ENCODE results near the gene ZNF709.
"Not testable (repeated sequence)": the region's sequence is repeated elsewhere in the genome, so short reads cannot be mapped to it uniquely, and the experiment has no call there.

Gene ZNF709

DNA sequence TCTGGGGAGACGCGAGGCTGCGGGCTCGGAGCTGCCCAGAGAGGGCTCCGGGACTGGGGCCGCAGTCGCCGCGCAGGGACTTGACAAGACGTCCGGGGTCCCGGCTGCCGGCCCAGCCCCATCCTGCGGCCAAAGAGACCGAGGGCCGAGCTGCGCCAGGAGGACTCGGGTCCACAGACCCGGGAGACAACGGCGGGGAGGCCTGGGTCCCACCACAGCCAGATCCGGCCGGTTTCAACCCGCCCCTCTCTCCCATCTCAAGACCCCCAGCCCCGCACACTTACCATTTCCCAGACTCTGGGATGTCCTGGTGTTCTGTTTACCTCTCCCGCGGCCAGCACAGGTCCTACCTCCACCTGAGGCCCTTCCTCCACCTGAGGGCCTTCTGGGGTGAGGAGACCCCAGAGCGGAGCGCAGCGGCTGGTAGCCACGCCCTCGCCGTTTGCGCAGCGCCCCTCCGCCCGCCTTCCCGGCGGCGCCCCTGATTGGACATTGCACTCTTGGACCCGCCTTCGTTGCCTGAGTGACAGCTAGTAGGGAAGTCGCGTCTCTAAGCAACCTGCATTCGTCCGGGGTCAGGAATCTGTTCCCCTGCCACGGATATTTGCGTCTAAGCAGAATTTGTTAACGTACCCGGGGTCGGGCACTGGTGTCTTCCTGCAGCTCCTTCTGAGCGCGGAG is at the start of gene ZNF709:
Gene ZNF709, minus strand, starts transcription at position 446 of the 681 bp plus-strand sequence. Its CDS starts 159 bp downstream, at position 287.
- peak; percentile 93 for DNase-seq

DNA sequence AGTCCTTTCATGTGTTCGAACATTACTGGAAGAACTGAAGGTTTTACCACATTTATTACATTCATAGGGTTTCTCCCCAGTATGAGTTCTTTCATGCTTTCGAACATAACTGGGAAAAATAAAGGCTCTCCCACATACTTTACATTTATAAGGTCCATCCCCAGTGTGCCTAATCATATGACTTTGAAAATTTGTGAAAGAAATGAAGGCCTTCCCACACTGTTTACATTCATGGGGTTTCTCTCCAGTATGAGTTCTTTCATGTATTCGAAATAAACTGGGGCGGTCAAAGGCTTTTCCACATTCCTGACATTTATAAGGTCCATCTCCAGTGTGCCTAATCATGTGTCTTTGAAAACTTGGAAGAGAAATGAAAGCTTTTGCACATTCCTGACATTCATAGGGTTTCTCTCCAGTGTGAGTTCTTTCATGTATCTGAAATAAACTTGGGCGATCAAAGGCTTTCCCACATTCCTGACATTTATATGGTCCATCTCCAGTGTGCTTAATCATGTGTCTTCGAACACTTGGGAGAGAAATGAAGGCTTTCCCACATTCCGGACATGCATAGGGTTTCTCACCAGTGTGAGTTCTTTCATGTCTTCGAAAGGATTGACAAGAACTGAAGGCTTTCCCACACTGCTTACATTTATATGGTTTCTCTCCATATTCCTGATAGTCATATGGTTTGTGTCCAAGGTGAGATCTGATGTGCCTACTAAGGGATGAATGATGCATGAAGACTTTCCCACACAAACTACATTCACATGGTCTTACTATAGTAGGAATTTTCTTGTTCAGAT is 42.6 kb upstream of the ZNF709 start:
- DNase-seq, result no peak

DNA sequence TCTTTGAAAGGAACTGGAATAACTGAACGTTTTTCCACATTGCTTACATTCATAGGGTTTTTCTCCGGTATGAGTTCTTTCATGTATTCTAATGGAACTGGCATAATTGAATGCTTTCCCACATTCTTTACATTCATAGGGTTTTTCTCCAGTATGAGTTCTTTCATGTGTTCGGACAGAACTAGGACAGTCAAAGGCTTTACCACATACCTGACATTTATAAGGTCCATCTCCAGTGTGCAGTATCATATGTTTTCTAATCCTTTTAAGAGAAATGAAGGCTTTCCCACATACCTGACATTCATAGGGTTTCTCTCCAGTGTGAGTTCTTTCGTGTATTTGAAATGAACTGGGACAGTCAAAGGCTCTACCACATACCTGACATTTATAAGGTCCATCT is 41.9 kb upstream of the ZNF709 start:
- no peak for DNase-seq

DNA sequence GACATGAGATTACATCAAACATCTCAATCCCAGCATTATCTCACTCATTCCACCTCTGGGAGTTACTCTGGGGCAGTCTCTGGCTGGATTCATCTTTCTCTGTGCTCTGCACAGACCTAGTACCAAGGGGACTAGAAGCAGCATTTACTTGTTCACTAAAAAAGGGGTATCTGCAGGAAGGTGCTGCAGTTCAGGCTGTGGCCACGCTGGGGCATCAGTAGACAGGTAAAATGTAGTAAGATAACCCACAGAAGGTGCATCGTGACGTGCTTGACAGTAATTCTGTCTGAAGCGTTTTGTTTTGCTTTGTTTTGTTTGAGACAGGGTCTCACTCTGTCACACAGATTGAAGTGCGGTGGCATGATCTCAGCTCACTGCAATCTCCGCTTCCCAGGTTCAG is 37.4 kb upstream of the ZNF709 start:
- DNase-seq, result peak; percentile 54

DNA sequence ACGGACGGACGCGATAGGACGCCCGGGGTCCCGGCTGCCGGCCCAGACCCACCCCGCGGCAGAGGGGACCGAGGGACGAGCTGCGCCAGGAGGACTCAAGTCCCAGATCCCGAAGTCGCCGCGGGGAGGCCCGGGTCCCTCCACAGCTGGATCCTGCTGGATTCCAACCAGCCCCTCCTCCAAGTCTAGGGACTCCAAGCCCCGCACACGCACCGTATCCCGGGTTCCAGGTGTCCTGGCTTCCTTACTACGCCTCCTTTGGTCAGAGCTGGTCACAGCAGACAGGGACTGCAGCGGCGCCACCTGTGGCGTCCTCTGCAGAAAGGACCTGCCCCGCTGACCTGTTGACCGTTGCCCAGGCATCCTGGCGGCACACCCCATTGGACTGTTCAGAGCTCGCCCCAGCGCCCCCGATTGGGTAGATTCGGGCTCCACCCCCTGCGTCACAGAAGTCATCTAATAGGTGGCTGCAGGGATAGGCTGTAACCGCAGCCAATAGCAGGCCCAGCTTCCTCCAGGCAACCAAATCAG is 29.0 kb upstream of the ZNF709 start:
- no peak for DNase-seq

DNA sequence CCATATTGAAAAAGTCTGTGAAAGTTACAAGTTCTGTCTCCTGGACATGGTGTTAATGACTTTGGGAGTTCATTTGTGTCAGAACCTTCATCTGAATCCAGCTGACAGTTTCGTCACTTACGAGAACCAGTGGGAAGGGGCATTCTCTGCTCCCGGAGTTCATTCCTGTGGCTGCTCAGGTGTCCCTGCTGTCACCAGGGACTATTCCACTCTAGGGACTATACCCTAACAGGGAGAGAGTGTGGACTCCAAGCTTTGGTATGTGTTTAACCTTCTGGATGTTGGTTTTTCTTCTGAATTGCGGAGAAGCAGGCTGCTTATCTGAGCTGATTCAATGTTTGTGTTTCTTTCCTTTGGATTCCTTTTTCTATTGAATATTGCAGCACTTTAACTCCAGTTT is 12.4 kb upstream of the ZNF709 start:
- no peak for DNase-seq

DNA sequence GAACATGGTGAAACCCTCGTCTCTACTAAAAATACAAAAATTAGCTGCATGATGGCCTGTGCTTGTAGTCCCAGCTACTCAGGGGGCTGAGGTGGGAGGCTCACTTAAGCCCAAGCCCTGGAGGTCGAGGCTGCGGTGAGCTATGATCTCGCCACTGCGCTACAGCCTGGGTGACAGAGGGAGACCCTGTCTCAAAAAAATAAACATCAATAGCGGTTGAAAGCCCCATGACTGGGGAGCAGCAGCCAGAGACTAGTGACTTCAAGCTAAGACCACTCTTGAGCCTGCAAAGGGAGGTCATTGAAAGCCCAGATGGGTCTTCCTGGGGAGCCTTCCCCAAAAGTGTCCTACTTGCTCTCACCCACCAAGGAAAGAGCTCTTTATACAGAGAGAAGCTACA is 11.9 kb upstream of the ZNF709 start:
- no peak for DNase-seq

DNA sequence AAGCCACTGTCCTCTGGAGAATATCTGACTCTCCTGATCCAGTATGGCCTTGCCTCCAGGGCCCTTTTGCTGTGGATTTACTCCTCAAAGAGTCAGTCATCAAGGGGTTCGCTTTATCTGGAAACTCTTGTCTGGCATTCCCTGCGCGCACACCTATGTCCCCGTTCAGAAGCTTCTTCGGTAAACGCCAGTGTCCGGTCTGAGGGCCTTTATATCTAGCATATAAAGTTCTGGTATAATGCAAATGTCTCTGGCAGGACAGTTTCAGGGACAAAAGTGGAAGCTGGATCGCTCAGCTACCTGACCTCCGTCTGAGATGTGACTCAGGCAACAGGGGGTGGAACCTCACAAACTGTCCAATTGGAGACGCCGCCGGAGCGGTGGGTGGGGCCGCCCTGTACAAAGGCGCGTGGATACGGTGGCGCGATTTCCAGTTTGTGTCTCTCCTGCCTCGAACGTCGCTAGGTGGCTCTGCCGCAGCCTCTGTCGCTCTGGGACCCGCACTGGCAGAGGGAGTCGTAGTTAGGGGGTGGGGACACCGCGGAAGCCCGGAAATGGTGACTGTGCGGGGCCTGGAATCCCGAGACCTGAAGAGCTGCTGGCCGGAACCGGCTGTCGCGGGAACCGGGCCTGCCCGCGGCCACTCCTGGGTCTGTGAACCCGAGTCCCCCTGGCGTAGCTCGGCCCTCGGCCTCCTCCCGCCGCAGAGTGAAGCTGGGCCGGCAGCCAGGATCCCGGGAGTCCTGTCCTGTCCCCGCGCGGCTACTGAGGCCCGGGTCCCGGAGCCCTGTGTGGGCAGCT is 10.6 kb upstream of the ZNF709 start:
- peak; percentile 97 for DNase-seq

DNA sequence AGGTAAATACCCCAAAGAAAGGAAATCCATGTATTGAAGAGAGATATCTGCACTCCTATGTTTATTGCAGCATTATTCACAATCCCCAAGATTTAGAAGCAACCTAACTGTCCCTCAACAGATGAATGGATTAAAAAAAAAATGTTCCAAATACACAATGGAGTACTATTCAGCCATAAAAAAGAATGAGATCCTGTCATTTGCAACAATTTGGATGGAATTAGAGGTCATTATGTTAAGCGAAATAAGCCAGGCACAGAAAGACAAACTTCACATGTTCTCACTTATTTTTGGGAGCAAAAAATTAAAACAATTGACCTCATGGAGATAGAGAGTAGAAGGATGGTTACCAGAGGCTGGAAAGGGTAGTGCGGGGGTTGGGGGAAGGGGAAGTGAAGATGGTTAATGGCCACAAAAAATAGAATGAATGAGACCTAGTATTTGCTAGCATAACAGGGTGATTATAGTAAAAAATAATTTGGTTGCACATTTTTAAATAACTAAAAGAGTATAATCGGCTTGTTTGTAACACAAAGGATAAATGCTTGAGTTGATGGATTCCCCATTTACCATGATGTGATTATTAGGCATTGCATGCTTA is 9.7 kb upstream of the ZNF709 start:
- no peak for DNase-seq

DNA sequence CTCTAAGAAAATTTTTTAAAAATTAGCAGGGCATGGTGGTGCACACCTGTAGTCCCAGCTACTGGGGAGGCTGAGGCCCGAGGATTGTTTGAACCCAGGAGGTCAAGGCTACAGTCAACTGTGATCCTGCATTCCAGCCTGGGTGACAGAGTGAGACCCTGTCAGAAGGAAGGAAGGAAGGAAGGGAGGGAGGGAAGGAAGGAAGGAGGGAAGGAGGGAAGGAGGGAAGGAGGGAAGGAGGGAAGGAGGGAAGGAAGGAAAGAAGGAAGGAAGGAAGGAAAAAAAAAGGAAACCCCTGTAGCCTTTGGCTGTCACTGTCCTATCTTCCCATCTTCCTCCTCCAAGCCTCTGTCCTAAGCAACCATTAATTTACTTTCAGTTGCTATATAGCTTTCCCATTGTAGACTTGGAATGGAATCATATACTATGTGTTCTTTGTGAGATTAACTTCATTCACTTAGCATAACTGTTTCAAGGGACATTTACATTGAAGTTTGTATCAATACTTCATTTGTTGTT is 1.7 kb upstream of the ZNF709 start:
- DNase-seq, result not testable (repeated sequence)

DNA sequence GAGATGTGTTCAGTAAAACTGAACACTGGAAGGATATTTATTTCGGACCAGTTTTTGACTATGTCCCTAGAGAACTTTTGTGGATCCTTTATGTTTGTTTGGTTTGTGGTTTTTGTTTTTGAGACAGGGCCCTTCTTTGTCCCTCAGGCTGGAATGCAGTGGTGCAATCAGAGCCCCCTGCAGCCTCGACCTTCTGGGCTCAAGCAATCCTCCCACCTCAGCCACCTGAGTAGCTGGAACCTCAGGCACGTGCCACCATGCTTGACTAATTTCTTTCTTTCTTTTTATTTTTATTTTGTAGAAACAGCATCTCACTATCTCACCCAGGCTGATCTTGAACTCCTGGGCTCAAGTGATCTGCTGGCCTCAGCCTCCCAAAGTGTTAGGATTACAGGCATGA is 955 bp upstream of the ZNF709 start:
- DNase-seq, result no peak

DNA sequence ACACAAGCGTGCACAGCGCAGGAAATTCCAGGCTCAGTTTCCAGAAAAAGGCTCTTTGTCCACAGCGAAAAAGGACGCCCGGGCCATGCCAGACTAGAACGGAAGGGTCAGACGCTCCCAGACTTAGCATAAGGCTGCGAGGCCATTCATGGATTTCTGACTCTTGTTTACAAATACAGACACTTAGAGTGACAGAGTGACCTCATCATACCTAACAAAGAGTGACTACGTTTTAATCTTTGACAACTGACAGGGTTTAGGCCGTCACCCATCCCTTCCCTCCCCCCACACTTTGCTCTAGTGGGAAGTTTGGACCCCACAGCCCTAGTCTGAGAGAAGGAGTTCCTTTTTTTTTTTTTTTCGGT is 418 bp upstream of the ZNF709 start:
- no peak for DNase-seq

DNA sequence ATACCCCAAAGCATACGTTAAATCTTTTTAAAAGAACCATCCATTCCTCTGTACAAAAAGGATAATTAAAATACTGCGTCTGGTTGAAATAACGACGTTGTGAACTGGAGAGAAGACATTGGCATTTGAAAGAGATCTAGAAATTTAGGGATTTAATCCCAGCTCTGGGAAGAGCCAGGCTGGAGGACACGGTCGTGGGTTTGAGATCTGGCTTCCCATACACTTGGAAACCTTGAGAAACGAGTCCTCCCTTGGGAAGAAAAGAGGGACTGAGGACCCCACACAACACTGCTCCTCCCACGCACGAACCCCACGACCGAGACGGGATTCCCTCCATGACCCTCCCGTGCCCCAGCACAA is 625 bp downstream of the ZNF709 start:
- DNase-seq, result no peak

DNA sequence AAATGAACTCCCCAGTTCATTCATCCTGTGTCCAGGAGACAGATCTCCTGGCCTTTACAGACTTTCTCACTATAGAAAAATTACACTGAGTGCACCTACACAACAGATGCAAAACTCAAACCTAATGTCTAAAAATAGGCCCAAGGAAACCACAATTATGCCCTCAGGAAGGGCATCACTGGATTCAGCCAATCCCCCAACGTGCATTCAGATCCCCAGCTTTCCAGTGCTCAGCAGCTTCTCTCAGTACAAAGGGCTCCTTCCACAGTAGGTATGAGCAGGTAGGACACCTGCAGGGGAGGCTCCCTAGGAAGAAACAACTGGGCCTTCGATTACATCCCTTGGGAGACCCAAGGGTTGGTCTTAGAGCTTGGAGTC is 2.1 kb downstream of the ZNF709 start:
- DNase-seq, result peak; percentile 89

DNA sequence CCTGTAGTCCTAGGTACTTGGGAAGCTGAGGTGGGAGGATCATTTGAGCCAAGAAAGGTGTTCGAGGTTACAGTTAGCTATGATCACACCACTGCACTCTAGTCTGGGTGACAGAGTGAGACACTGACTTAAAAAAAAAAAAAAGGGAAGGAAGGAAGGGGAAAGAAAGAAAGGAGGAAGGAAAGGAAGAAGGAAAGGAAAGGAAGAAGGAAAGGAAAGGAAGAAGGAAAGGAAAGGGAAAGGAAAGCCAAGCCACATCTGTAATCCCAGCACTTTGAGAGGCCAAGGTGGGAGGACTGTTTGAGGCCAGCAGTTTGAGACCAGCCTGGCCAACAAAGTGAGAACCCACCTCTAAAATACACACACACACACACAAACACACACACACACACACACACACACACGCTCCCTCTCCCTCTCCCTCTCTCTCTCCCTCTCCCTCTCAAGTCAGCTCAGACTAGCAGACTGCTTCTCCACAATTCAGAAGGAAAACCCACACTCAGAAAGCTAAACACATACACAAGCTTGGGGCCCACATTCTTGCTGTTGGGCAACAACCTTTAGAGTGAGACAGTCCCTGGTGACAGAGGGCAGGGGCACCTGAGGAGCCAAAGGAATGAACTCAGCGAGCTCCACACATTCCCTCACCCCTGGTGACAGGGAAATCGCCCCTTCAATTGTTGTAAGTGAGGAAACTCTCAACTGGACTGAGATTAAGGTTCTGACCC is 2.7 kb downstream of the ZNF709 start:
- peak; percentile 71 for DNase-seq

DNA sequence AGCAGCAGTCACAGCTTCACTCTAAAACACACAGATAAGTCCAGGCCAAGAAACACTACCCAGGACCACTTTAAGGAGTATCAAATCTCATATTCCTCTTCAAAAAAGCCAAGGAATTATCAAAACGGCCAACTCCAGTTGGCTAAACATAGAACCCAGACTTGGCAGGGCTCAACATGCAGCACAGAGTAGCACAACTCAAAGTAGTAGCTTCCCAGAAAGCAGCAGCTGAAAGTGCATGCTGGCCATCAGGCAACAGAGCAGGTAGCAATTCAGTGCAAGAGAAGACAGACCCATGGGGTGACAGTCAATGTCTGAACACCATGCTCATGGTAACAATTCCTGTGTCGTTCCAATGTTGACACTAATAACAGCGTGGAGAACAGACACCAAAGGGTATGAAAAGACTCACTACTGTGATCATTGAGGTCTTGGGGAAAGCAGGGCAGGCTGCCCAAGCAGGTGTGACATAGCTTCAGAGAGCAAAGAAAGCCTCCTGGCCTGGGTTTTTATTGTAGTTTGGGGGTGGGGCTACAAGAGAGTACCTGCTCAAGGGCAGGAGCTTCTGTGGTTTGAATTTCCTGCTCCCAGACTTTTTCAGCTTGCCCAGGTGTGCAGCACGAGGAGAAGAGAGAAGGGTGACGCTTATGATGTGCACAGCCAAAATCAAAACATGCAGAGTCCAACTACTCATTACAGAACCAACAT is 6.2 kb downstream of the ZNF709 start:
- peak; percentile 91 for DNase-seq

DNA sequence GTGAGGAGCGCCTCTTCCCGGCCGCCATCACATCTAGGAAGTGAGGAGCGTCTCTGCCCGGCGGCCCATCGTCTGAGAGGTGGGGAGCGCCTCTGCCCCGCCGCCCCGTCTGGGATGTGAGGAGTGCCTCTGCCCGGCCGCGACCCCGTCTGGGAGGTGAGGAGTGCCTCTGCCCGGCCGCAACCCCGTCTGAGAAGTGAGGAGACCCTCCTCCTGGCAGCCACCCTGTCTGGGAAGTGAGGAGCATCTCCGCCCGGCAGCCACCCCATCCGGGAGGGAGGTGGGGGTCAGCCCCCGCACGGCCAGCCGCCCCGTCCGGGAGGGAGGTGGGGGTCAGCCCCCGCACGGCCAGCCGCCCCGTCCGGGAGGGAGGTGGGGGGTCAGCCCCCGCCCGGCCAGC is 17.0 kb downstream of the ZNF709 start:
- DNase-seq, result not testable (repeated sequence)

DNA sequence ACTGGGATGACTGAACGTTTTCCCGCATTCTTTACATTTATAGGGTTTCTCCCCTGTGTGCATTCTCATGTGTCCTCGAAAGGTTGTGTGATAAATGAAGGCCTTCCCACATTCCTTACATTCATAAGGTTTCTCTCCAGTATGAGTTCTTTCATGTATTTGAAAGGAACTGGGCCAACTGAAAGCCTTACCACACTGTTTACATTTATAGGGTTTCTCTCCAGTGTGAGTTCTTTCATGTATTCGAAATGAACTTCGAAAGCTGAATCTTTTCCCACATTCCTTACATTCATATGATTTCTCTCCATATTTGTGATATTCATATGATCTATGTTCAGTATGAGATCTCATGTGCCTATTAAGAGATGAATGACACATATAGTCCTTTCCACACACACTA is 19.4 kb downstream of the ZNF709 start:
- no peak for DNase-seq

DNA sequence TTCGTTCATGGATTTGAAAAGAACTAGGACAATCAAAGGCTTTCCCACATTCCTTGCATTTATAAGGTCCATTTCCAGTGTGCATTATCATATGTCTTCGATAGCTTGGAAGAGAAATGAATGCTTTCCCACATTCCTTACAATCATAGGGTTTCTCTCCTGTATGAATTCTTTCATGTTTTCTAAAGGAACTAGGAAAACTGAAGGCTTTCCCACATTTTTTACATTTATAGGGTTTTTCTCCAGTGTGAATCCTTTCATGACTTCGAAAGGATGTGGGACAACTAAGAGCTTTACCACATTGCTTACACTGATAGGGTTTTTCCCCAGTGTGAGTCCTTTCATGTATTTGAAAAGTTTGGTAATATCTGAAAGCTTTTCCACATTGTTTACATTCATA is 19.8 kb downstream of the ZNF709 start:
- DNase-seq, result no peak

DNA sequence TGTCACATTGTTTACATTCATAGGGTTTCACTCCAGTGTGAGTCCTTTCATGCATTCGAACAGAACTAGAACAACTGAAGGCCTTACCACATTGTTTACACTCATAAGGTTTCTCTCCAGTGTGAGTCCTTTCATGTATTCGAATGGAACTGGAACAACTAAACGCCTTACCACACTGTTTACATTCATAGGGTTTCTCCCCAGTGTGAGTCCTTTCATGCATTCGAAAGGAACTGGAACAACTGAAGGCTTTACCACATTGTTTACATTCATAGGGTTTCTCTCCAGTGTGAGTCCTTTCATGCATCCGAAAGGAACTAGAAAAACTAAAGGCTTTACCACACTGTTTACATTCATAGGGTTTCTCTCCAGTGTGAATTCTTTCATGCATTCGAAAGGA is 20.5 kb downstream of the ZNF709 start:
- DNase-seq, result not testable (repeated sequence)

DNA sequence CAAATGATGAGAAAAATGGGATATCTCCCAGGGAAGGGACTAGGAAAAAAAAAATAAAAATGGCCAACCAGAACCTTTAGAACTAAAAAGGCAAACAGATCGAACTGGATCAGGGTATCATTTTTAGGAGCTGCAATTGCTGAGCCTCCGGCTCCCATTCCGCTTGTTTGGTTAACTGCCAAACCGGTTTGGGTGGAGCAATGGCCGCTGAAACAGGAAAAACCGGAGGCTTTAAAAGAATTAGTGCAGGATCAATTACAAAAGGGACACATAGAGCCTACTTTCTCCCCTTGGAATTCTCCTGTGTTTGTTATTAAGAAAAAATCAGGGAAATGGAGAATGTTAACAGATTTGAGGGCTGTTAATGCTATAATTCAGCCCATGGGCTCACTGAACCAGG is 31.1 kb downstream of the ZNF709 start:
- DNase-seq, result no peak

DNA sequence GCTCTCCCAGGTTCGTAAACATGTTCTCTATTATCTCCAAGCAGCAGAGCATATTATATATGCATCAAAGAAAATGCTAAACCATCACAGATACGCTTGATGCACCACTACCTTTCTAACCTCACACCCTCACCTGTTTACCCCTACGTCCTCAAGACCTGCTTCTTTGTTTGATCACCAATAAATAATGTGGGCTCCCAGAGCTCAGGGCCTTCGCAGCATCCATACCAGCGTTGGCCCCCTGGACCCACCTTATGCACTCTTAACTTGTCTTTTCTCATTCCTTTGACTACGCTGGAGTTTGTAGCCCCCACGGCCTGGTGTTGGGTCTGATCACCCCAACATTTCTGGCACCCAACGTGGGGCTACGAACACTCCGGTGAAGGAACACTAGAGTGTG is 33.8 kb downstream of the ZNF709 start:
- no peak for DNase-seq
